IMR-90 (cell line): ENCODE data around the gene SDF2L1. TPM values are rescaled to one million over a fixed set of nuclear protein-coding genes. Genes with fewer than 3 reads are reported as not detected.

Experiments
- ATAC-seq: fragments of 200-7000 bp; cut with Tn5 transposase; 2 replicates; pipeline ENCODE4 v1.9.1; 2020; ENCODE audit warnings: low read depth, mild to moderate bottlenecking, moderate library complexity
- BruUV-seq: library from RNA; stranded (reverse); fragments of 400-500 nt; replicated peaks from 2 replicates; lab custom pipeline; 2021; lab: Mats Ljungman, UMichigan
- CTCF ChIA-PET: fragments of 300-600 bp; formaldehyde crosslinking; extraction: SDS; loops from one replicate; lab custom pipeline; 2021; ENCODE audit warnings: antibody characterized with exemption; lab: Yijun Ruan, JAX
- POLR2A ChIA-PET: fragments of 300-600 bp; sonication (Branson Sonifier 250); formaldehyde crosslinking; loops from one replicate; lab custom pipeline; 2022; ENCODE audit warnings: antibody characterized with exemption; ENCODE audit not compliant: unreplicated experiment; lab: Charles Lee
- DNase-seq: peaks from one replicate; pipeline ENCODE4 v3.0.0; 2013
- H2AFZ ChIP-seq: replicated peaks from 2 replicates; pipeline ENCODE3; 2013; ENCODE audit warnings: low read length, mild to moderate bottlenecking; ENCODE audit not compliant: poor library complexity
- H2AK5ac ChIP-seq: 2 replicates; pipeline ENCODE4 v1.6.1; 2013; ENCODE audit warnings: low read depth, low read length, inconsistent platforms
- H2AK9ac ChIP-seq: replicated peaks from 2 replicates; pipeline ENCODE3; 2013; ENCODE audit warnings: mild to moderate bottlenecking, low read depth, low read length, moderate library complexity; ENCODE audit not compliant: poor library complexity
- H2BK120ac ChIP-seq: 2 replicates; pipeline ENCODE4 v1.6.1; 2013; ENCODE audit warnings: low read depth, low read length, inconsistent platforms
- H2BK15ac ChIP-seq: 3 replicates; pipeline ENCODE4 v1.6.1; 2013; ENCODE audit warnings: low read depth, low read length, inconsistent platforms
- H2BK20ac ChIP-seq: 2 replicates; pipeline ENCODE4 v1.6.1; 2013; ENCODE audit warnings: low read depth, mild to moderate bottlenecking, inconsistent platforms, low read length, moderate library complexity
- H2BK5ac ChIP-seq: 2 replicates; pipeline ENCODE4 v1.6.1; 2013; ENCODE audit warnings: mild to moderate bottlenecking, low read depth, low read length, inconsistent platforms; ENCODE audit not compliant: poor library complexity, severe bottlenecking
- H3K14ac ChIP-seq: replicated peaks from 2 replicates; pipeline ENCODE4 v1.6.1; 2013; ENCODE audit warnings: low read depth, low read length, inconsistent platforms
- H3K18ac ChIP-seq: 2 replicates; pipeline ENCODE4 v1.6.1; 2013; ENCODE audit warnings: low read depth, low read length, control low read depth
- H3K23ac ChIP-seq: 2 replicates; pipeline ENCODE4 v1.6.1; 2013; ENCODE audit warnings: low read depth, low read length, inconsistent platforms
- H3K27ac ChIP-seq: 2 replicates; pipeline ENCODE4 v1.5.1; 2013; ENCODE audit warnings: mild to moderate bottlenecking, control low read depth, low read length; ENCODE audit not compliant: insufficient read depth
- H3K27me3 ChIP-seq: 2 replicates; pipeline ENCODE4 v1.6.1; 2013; ENCODE audit warnings: low read length; ENCODE audit not compliant: control insufficient read depth, insufficient read depth
- H3K36me3 ChIP-seq: 2 replicates; pipeline ENCODE4 v1.6.1; 2013; ENCODE audit warnings: low read length, mixed read lengths; ENCODE audit not compliant: control insufficient read depth, insufficient read depth
- H3K4ac ChIP-seq: 2 replicates; pipeline ENCODE4 v1.6.1; 2013; ENCODE audit warnings: low read depth, low read length, inconsistent platforms
- H3K4me1 ChIP-seq: 2 replicates; pipeline ENCODE4 v1.6.1; 2013; ENCODE audit warnings: low read length, mixed read lengths; ENCODE audit not compliant: control insufficient read depth, insufficient read depth
- H3K4me2 ChIP-seq: 2 replicates; pipeline ENCODE4 v1.6.1; 2013; ENCODE audit warnings: low read depth, mild to moderate bottlenecking, control low read depth, low read length, moderate library complexity
- H3K4me3 ChIP-seq: 2 replicates; pipeline ENCODE4 v1.5.1; 2013; ENCODE audit warnings: low read depth, mild to moderate bottlenecking, control low read depth, low read length, moderate library complexity; ENCODE audit not compliant: insufficient read depth
- H3K56ac ChIP-seq: 2 replicates; pipeline ENCODE4 v1.6.1; 2013; ENCODE audit warnings: low read length, inconsistent platforms; ENCODE audit not compliant: insufficient read depth; ENCODE audit errors: extremely low read depth
- H3K79me1 ChIP-seq, 2 experiments: 2 replicates each; pipeline ENCODE4 v1.6.1; 2013; ENCODE audit warnings: low read length in 2 of 2, inconsistent platforms in 1 of 2, low read depth in 1 of 2
- H3K9ac ChIP-seq: 2 replicates; pipeline ENCODE4 v1.6.1; 2013; ENCODE audit warnings: low read depth, low read length, control low read depth
- H3K9me1 ChIP-seq: 2 replicates; pipeline ENCODE4 v1.6.1; 2013; ENCODE audit warnings: low read length, inconsistent platforms; ENCODE audit not compliant: insufficient read depth
- H3K9me3 ChIP-seq: 2 replicates; pipeline ENCODE4 v1.6.1; 2013; ENCODE audit warnings: low read length; ENCODE audit not compliant: control insufficient read depth, insufficient read depth
- H4K20me1 ChIP-seq: 2 replicates; pipeline ENCODE4 v1.6.1; 2013; ENCODE audit warnings: low read length, inconsistent platforms; ENCODE audit not compliant: insufficient read depth
- H4K5ac ChIP-seq: 2 replicates; pipeline ENCODE4 v1.6.1; 2013; ENCODE audit warnings: mild to moderate bottlenecking, low read depth, low read length, control low read depth
- H4K8ac ChIP-seq, 2 experiments: 2 replicates each; pipeline ENCODE4 v1.6.1; 2013; ENCODE audit warnings: low read depth in 2 of 2, low read length in 2 of 2, control low read depth in 1 of 2, inconsistent platforms in 1 of 2
- H4K91ac ChIP-seq: 2 replicates; pipeline ENCODE4 v1.6.1; 2013; ENCODE audit warnings: low read depth, low read length, inconsistent platforms; ENCODE audit not compliant: insufficient read depth
- BHLHE40 ChIP-seq: fragments of 150-350 bp; IDR thresholded peaks from 2 replicates; pipeline ENCODE4 v1.6.1; 2016; ENCODE audit warnings: mild to moderate bottlenecking, low read depth, low read length
- CEBPB ChIP-seq: IDR thresholded peaks from 2 replicates; pipeline ENCODE4 v1.6.1; 2012; ENCODE audit warnings: low read depth, low read length, improper control_type of control experiment
- CHD1 ChIP-seq: IDR thresholded peaks from 2 replicates; pipeline ENCODE4 v1.6.1; 2012; ENCODE audit warnings: low read depth, low read length, improper control_type of control experiment
- CTCF ChIP-seq: conservative IDR thresholded peaks from 2 replicates; pipeline ENCODE4 v1.5.1; 2012; ENCODE audit warnings: mild to moderate bottlenecking, low read depth, low read length, improper control_type of control experiment
- ELK1 ChIP-seq: fragments of 150-350 bp; IDR thresholded peaks from 2 replicates; pipeline ENCODE4 v1.6.1; 2016; ENCODE audit warnings: low read depth, mild to moderate bottlenecking, low read length, moderate library complexity, borderline replicate concordance
- FOS ChIP-seq: fragments of 150-350 bp; IDR thresholded peaks from 2 replicates; pipeline ENCODE4 v1.6.1; 2016; ENCODE audit warnings: low read depth, low read length
- MAFK ChIP-seq: IDR thresholded peaks from 2 replicates; pipeline ENCODE4 v1.6.1; 2012; ENCODE audit warnings: low read depth, low read length, improper control_type of control experiment
- MAZ ChIP-seq: IDR thresholded peaks from 2 replicates; pipeline ENCODE4 v1.6.1; 2012; ENCODE audit warnings: low read depth, mild to moderate bottlenecking, low read length, improper control_type of control experiment, moderate library complexity, borderline replicate concordance
- MXI1 ChIP-seq: IDR thresholded peaks from 2 replicates; pipeline ENCODE4 v1.6.1; 2012; ENCODE audit warnings: low read depth, mild to moderate bottlenecking, low read length, moderate library complexity, borderline replicate concordance
- NFE2L2 ChIP-seq: fragments of 150-350 bp; IDR thresholded peaks from 2 replicates; pipeline ENCODE4 v1.6.1; 2016; ENCODE audit warnings: low read depth, mild to moderate bottlenecking, low read length
- POLR2A ChIP-seq: IDR thresholded peaks from 2 replicates; pipeline ENCODE4 v1.6.1; 2012; ENCODE audit warnings: mild to moderate bottlenecking, low read depth, low read length
- RAD21 ChIP-seq: IDR thresholded peaks from 2 replicates; pipeline ENCODE4 v1.6.1; 2012; ENCODE audit warnings: low read length, improper control_type of control experiment
- RCOR1 ChIP-seq: IDR thresholded peaks from 2 replicates; pipeline ENCODE4 v1.6.1; 2012; ENCODE audit warnings: mild to moderate bottlenecking, low read length, improper control_type of control experiment; ENCODE audit not compliant: insufficient replicate concordance
- RFX5 ChIP-seq: IDR thresholded peaks from 2 replicates; pipeline ENCODE4 v1.8.0; 2012; ENCODE audit warnings: low read depth, mild to moderate bottlenecking, low read length, moderate library complexity
- SMC3 ChIP-seq: fragments of 150-350 bp; IDR thresholded peaks from 2 replicates; pipeline ENCODE4 v1.6.1; 2016; ENCODE audit warnings: low read depth, mild to moderate bottlenecking, antibody characterized with exemption, low read length, moderate library complexity
- USF2 ChIP-seq: fragments of 150-350 bp; IDR thresholded peaks from 2 replicates; pipeline ENCODE4 v1.6.1; 2017; ENCODE audit warnings: mild to moderate bottlenecking, antibody characterized with exemption, low read length, low read depth
- WGBS, 2 experiments: methylation state at CpG; one replicate each; pipeline versions ENCODE4 v1.1.5 to v1.1.7; 2013; ENCODE audit warnings: missing lambda C conversion rate in 2 of 2; ENCODE audit not compliant: insufficient read length in 1 of 2; ENCODE audit errors: extremely low coverage in 2 of 2; 5-methylcytosine and 5-hydroxymethylcytosine counted together
- dilution Hi-C: fragments of 300-500 bp; cut with HindIII; formaldehyde crosslinking; loops from one replicate; pipeline ENCODE4 v1.14.3; 2018; ENCODE audit warnings: low sequenced_read_pairs; ENCODE audit not compliant: unreplicated experiment
- in situ Hi-C: fragments of 300-500 bp; cut with MboI; formaldehyde crosslinking; loops from 3 replicates; pipeline ENCODE4 v1.14.3; 2019; ENCODE audit warnings: low sequenced_read_pairs, inconsistent platforms, mixed read lengths
- intact Hi-C: fragments of 100-400 bp; cut with micrococcal nuclease; formaldehyde crosslinking; loops from 2 replicates; pipeline ENCODE4 v1.10.0; 2022
- polyA plus RNA-seq, 3 experiments: library from polyadenylated mRNA; depleted of rRNA; stranded (reverse); fragments of >200 nt; gene quantifications; 2 replicates each; pipeline ENCODE4 v1.2.3, GENCODE V29; 2012; ENCODE audit warnings: low replicate concordance in 1 of 3
- total RNA-seq: library from RNA; depleted of rRNA; stranded (reverse); fragments of >200 nt; gene quantifications from 2 replicates; pipeline ENCODE4 v1.2.3, GENCODE V29; 2012

The SDF2L1 gene
- total and polyA plus RNA-seq, 2 of the 4 experiments (the other 2 are of a cell fraction), result 18.8 to 51.1 TPM

- Histone ChIP-seq H3K9me1 (peaks cover 8% of the 10 kb centered on the region), H4K5ac (no peak overlapping the region), H2BK5ac (no peak overlapping the region), H3K14ac (no peak overlapping the region), H2AK9ac (no peak overlapping the region), H2AK5ac (no peak overlapping the region), H3K56ac (no peak overlapping the region), H3K9me3 (no peaks in the 10 kb centered on the region), H4K20me1 (peaks cover 4% of the 10 kb centered on the region; the same call in 1 of the 2 replicates), H3K4me3 (no peak overlapping the region), H2AFZ (no peak overlapping the region), H3K36me3 (peaks cover 4% of the 10 kb centered on the region; the same call in 1 of the 2 replicates), H3K18ac (no peak overlapping the region), H2BK20ac (no peak overlapping the region), H3K27me3 (no peaks in the 10 kb centered on the region), H3K27ac (no peak overlapping the region), H3K79me1 (peaks cover 3 to 32% of the 10 kb centered on the region in 2 experiments; a peak in 3 of 4 replicates), H3K4me2 (no peak overlapping the region), H3K23ac (no peak overlapping the region), H4K8ac (no peak overlapping the region), H3K4ac (no peak overlapping the region), H2BK120ac (no peak overlapping the region), H4K91ac (no peak overlapping the region), H3K4me1 (peaks cover 8% of the 10 kb centered on the region), H3K9ac (no peak overlapping the region), H2BK15ac (no peak overlapping the region)
- TF ChIP-seq CTCF, result no peak
- no peak for TF ChIP-seq MAZ
- no peak for TF ChIP-seq RFX5
- no peak for TF ChIP-seq ELK1
- no peak for TF ChIP-seq CEBPB
- no peak for TF ChIP-seq RAD21
- TF ChIP-seq SMC3, result no peak
- TF ChIP-seq POLR2A, result no peak
- TF ChIP-seq NFE2L2, result no peak
- no peak for TF ChIP-seq USF2
- TF ChIP-seq CHD1, result no peak
- no peak for TF ChIP-seq RCOR1
- TF ChIP-seq MAFK, result no peak
- no peak for TF ChIP-seq BHLHE40
- no peak for TF ChIP-seq FOS
- no peak for TF ChIP-seq MXI1
- BruUV-seq, result no TSS peak
- ChIA-PET POLR2A (interaction anchor here (0.7 kb wide), 1 partner anchor 8 kb away, joined by 3 read pairs; the partner anchor contains the start of gene SDF2L1), CTCF (no interaction called here)
- in situ Hi-C loops (no loop called here), dilution Hi-C loops (no loop called here), intact Hi-C loops (no loop called here)
- WGBS, 2 experiments, result no CpG with 5 or more reads among the region's 7 CpGs
- no peak for ATAC-seq
- DNase-seq, result no peak
These were observed 8.2 kb downstream of the SDF2L1 start for GRCh38 chr22:21650280-21650679.
